Heart left ventricle (tissue), 16 donors: ENCODE measurements around the gene ARHGEF28. TPM values are rescaled to one million over a fixed set of nuclear protein-coding genes. Genes with fewer than 3 reads are reported as not detected.

Experiments used
- ATAC-seq, 4 donors: fragments of 200-7000 bp; cut with Tn5 transposase; one replicate each; pipeline ENCODE4 v1.9.1; 2020 to 2022; ENCODE audit warnings: moderate library complexity in 4 of 4, mild to moderate bottlenecking in 3 of 4, moderate number of reproducible peaks in 1 of 4
- DNase-seq, 5 donors: peaks; one replicate each; pipeline ENCODE4 v3.0.0-alpha.2; 2020
- H3K27ac ChIP-seq, 12 donors: fragments of 200-600 bp; sonication (generic) in 4 of 12; one replicate each; pipeline versions ENCODE4 v1.5.0 to v1.8.0; 2016 to 2022; ENCODE audit warnings: mild to moderate bottlenecking in 2 of 12
- H3K27me3 ChIP-seq, 9 donors: fragments of 200-600 bp; sonication (generic) in 2 of 9; one replicate each; pipeline versions ENCODE4 v1.5.1 to v1.8.0; 2016 to 2022; ENCODE audit warnings: mild to moderate bottlenecking in 3 of 9
- H3K36me3 ChIP-seq, 9 donors: fragments of 200-600 bp; sonication (generic) in 2 of 9; one replicate each; pipeline versions ENCODE4 v1.5.0 to v1.8.0; 2018 to 2022; ENCODE audit warnings: mild to moderate bottlenecking in 2 of 9
- H3K4me1 ChIP-seq, 12 donors: fragments of 200-600 bp; sonication (generic) in 4 of 12; one replicate each; pipeline versions ENCODE4 v1.5.0 to v1.8.0; 2016 to 2022; ENCODE audit warnings: mild to moderate bottlenecking in 3 of 12
- H3K4me3 ChIP-seq, 12 donors: fragments of 200-600 bp; sonication (generic) in 4 of 12; one replicate each; pipeline versions ENCODE4 v1.5.0 to v1.8.0; 2017 to 2022; ENCODE audit warnings: mild to moderate bottlenecking in 9 of 12, moderate library complexity in 4 of 12
- H3K9me3 ChIP-seq, 12 donors: fragments of 200-600 bp; sonication (generic) in 4 of 12; one replicate each; pipeline versions ENCODE4 v1.5.0 to v1.8.0; 2016 to 2022; ENCODE audit warnings: mild to moderate bottlenecking in 1 of 12
- CTCF ChIP-seq, 12 donors: fragments of 200-600 bp; sonication (generic) in 4 of 12; IDR thresholded peaks; one replicate each; pipeline versions ENCODE4 v1.5.0 to v1.8.0; 2018 to 2022; ENCODE audit warnings: antibody characterized with exemption in 12 of 12, mild to moderate bottlenecking in 5 of 12
- POLR2A ChIP-seq, 2 donors: fragments of 450-650 bp; IDR thresholded peaks; one replicate each; pipeline ENCODE4 v1.6.1; 2017; ENCODE audit warnings: antibody characterized with exemption in 2 of 2, mild to moderate bottlenecking in 2 of 2, moderate library complexity in 2 of 2
- WGBS, 4 donors: extraction: QIAGEN DNeasy Blood & Tissue Kit in 2 of 4; methylation state at CpG; one replicate each; pipeline versions ENCODE4 v1.1.5 to v1.1.7; 2013 to 2018; 5-methylcytosine and 5-hydroxymethylcytosine counted together
- intact Hi-C, 10 donors: fragments of 100-400 bp; cut with DNase I; formaldehyde crosslinking; loops; one replicate each; pipeline versions ENCODE4 v1.11.1 to v1.14.2; 2022
- polyA plus RNA-seq, 2 donors: library from polyadenylated mRNA; stranded (reverse); fragments of 200-250 nt; gene quantifications; one replicate each; pipeline ENCODE4 v1.2.3, GENCODE V29; 2013
- total RNA-seq, 9 donors: library from RNA; depleted of rRNA in 2 of 9; stranded (reverse); fragments of >200 nt in 2 of 9; fragmentation: NEBNext Ultra II Directional in 3 of 9; extraction: Animal tissue kit (Norgen Biotek cat#: 25700) in 3 of 9; gene quantifications; one replicate each; pipeline versions ENCODE4 v1.1.0 to v1.2.4, GENCODE V29; 2016 to 2023
- donor health status: ischemic (EF 13 %, LVEDD 7.1; RV severe dilation, severe dysfunction).
- donor health status: healthy with polysubstance abuse.
- donor health status: DM: no; HTN: yes; CAD: no.
- donor health status: DM: no; HTN: no; CAD: no.
- donor health status: ischemic (EF 25% LVEDD 6.9; RV normal size, moderate dysfunction).
- donor health status: ischemic (EF 25% LVEDD 5.7; RV mildly dilated, moderate dysfunction).
- donor health status: healthy.
- donor health status: DM: yes; HTN: yes; CAD: no.
- donor health status: ischemic (EF 35%, LVEDD 5.7; RV mildly dilated, moderate dysfunction).
- donor health status: nonischemic (EF 11% LVEDD 7.7; RV severe dilation, severe dysfunction).
- donor health status: DM: yes; HTN: yes; CAD: no.
- donor health status: PGD.
- donor health status: ischemic (EF 29% LVEDD 5.4; RV normal size, mild dysfunction).
- donor health status: nonischemic (EF 23%, LVEDD 6.1; RV moderate dilation, normal function).

ARHGEF28 gene
- total and polyA plus RNA-seq, 11 donors = 0.51 to 7.7 (median 1.7) TPM

DNA sequence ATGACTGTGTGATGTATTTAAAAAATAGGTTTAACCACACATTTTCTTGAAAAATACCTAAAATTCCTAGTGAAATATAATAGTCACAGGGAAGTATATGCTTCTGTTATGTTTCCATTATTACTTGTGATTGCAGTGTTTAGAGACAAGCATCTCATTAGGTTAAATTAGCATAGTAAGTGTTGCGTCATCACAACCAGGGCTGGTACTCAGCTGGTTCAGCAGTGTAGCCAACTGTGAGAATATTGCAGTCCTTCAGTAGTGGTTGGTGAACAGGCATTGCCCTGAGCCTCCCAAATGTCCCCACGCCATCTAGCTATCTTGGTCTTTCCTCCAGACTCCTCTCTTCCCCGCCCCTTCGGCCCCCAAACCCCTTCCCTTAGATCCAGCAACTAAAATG, 261.7 kb downstream of the ARHGEF28 start:
- TF ChIP-seq CTCF (IDR thresholded peaks at IDR 0.05) (no peak), POLR2A (IDR thresholded peaks at IDR 0.05) (no peak)
- no peaks in the 10 kb centered on the region for H3K4me1 ChIP-seq
- ATAC-seq = no peak
- H3K4me3 ChIP-seq = no peak overlapping the region
- WGBS, 4 donors = 94 to 96% (median 95%) methylated on average over 4 of the region's 4 CpGs
- DNase-seq = no peak
- peaks cover 0 to 13% (median 0%) of the 10 kb centered on the region in 9 donors for H3K36me3 ChIP-seq
- H3K27me3 ChIP-seq = no peaks in the 10 kb centered on the region
- intact Hi-C loops = no loop called here
- no peaks in the 10 kb centered on the region for H3K9me3 ChIP-seq
- H3K27ac ChIP-seq = no peak overlapping the region

DNA sequence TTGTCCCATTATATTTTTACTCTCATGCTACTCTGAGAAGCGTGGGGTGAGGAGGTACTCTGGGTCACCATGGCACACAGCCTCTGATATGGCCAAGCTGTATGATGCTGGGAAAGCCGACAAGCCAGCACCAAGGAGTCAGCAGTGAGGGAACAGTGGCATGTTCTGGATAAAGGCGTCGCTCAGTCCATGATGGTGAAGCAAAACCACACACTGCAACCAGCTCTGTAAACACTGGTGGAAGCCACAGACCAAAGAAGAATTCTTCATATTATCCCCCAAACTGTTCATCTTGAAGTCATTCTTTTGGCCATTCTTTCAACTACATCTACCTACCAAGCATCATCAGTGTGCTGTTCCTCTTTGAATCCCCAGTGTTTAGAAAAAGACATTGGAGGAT, 264.6 kb downstream of the ARHGEF28 start:
- Histone ChIP-seq H3K9me3 (no peaks in the 10 kb centered on the region), H3K27ac (no peak overlapping the region), H3K36me3 (peaks cover 0 to 16% (median 0%) of the 10 kb centered on the region in 9 donors), H3K27me3 (no peaks in the 10 kb centered on the region), H3K4me3 (no peak overlapping the region), H3K4me1 (no peaks in the 10 kb centered on the region)
- no peak for ATAC-seq
- intact Hi-C loops = no loop called here
- TF ChIP-seq POLR2A (IDR thresholded peaks at IDR 0.05) = no peak
- no peak for TF ChIP-seq CTCF (IDR thresholded peaks at IDR 0.05)
- DNase-seq = no peak
- WGBS, 4 donors = 93 to 96% (median 95%) methylated on average over 4 of the region's 4 CpGs

DNA sequence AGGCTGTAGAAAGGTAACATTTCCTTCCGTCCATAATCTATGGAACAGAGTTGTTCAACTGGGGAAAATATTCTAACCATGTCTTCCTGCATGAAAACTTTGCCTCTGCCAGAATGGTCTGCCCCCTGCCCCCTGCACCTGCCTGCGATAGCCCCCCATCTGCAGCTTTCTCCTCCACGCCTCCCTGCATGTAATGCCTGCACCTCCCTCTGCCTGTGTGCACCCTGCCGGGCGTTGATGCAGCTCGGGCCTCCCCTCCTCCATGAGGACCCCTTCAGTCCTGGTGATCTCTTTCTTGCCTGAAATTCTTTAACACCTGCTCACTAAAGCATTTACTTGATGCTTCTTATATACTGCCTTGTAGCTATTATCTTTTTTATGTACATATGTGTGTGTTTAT, 266.2 kb downstream of the ARHGEF28 start:
- Histone ChIP-seq H3K4me1 (peaks cover 0 to 1% (median 0%) of the 10 kb centered on the region in 12 donors), H3K4me3 (no peak overlapping the region), H3K27me3 (no peaks in the 10 kb centered on the region), H3K27ac (no peak overlapping the region), H3K36me3 (peaks cover 0 to 8% (median 0%) of the 10 kb centered on the region in 9 donors), H3K9me3 (no peaks in the 10 kb centered on the region)
- intact Hi-C loops = no loop called here
- no peak for TF ChIP-seq CTCF (IDR thresholded peaks at IDR 0.05)
- no peak for TF ChIP-seq POLR2A (IDR thresholded peaks at IDR 0.05)
- 90 to 95% (median 92%) methylated on average over 6 of the region's 6 CpGs for WGBS, 4 donors
- ATAC-seq (no peak), DNase-seq (no peak)

DNA sequence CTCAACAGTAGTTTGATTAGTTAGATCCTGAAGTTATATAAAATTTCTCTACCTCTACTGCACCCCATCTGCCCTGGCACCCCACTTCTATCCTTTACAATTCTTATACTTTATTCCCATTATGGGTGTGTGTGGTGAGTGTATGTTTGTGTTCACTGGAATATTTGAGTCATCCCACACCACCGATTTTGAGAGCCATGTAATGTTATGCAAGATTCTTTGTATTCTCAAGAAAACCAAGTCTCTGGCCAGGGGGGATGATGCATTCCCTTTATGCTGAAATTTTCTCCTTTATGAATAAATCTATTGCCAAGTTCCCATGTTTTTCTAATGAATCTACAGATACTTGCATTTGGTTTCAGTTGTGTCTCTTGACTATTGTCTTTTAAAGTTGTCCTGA, 266.8 kb downstream of the ARHGEF28 start:
- no peaks in the 10 kb centered on the region for H3K9me3 ChIP-seq
- peaks cover 0 to 8% (median 0%) of the 10 kb centered on the region in 9 donors for H3K36me3 ChIP-seq
- intact Hi-C loops = no loop called here
- H3K4me1 ChIP-seq = peaks cover 0 to 7% (median 0%) of the 10 kb centered on the region in 12 donors
- WGBS, 4 donors = 70 to 87% (median 85%) methylated on average over 1 of the region's 1 CpG
- ATAC-seq (no peak), DNase-seq (no peak)
- no peak overlapping the region for H3K4me3 ChIP-seq
- no peaks in the 10 kb centered on the region for H3K27me3 ChIP-seq
- TF ChIP-seq CTCF (IDR thresholded peaks at IDR 0.05) (no peak), POLR2A (IDR thresholded peaks at IDR 0.05) (no peak)
- H3K27ac ChIP-seq = no peak overlapping the region
